Stomach (tissue), 9 donors: Measurements from ENCODE around the gene IL2RA. TPM values are rescaled to one million over a fixed set of nuclear protein-coding genes. Genes with fewer than 3 reads are reported as not detected.

Experiments used
- DNase-seq, 2 donors: peaks; one replicate each; pipeline versions ENCODE4 v3.0.0 to v3.0.0-alpha.2; 2013 to 2019
- H3K27ac ChIP-seq, 5 donors: fragments of 200-600 bp in 4 of 5; sonication (generic) in 4 of 5; one replicate each; pipeline ENCODE4 v1.5.1; 2013 to 2019; ENCODE audit warnings: mild to moderate bottlenecking in 1 of 5, moderate library complexity in 1 of 5
- H3K27me3 ChIP-seq, 3 donors: fragments of 200-600 bp; sonication (generic); one replicate each; pipeline ENCODE4 v1.5.1; 2017 to 2019; ENCODE audit warnings: mixed run types in 1 of 3
- H3K36me3 ChIP-seq, 4 donors: fragments of 200-600 bp; sonication (generic); 1 replicate in 3 of 4; 2 replicates in 1 of 4; pipeline ENCODE4 v1.5.1; 2016 to 2019
- H3K4me1 ChIP-seq, 4 donors: fragments of 200-600 bp; sonication (generic); one replicate each; pipeline ENCODE4 v1.5.1; 2016 to 2019
- H3K4me3 ChIP-seq, 4 donors: fragments of 200-600 bp; sonication (generic) in 3 of 4; one replicate each; pipeline ENCODE4 v1.5.1; 2016 to 2019; ENCODE audit warnings: mild to moderate bottlenecking in 1 of 4
- H3K9me3 ChIP-seq, 4 donors: fragments of 200-600 bp; sonication (generic); one replicate each; pipeline ENCODE4 v1.5.1; 2016 to 2019
- CTCF ChIP-seq, 7 experiments: fragments of 450-650 bp in 4 of 7; fragments of 200-600 bp in 3 of 7; sonication (generic) in 3 of 7; IDR thresholded peaks; one replicate each; pipeline ENCODE4 v1.5.1; 2016 to 2019; ENCODE audit warnings: antibody characterized with exemption in 7 of 7, control low read depth in 2 of 7, mild to moderate bottlenecking in 1 of 7
- EP300 ChIP-seq: sonication (generic); formaldehyde crosslinking; IDR thresholded peaks from one replicate; pipeline ENCODE4 v1.6.1; 2017; ENCODE audit warnings: antibody characterized with exemption
- POLR2A ChIP-seq, 4 donors: fragments of 450-650 bp; IDR thresholded peaks; one replicate each; pipeline ENCODE4 v1.6.1; 2016; ENCODE audit warnings: antibody characterized with exemption in 4 of 4, control low read depth in 2 of 4, mild to moderate bottlenecking in 1 of 4, moderate library complexity in 1 of 4
- POLR2AphosphoS5 ChIP-seq, 3 donors: sonication (generic); formaldehyde crosslinking; IDR thresholded peaks; one replicate each; pipeline ENCODE4 v1.6.1; 2016; ENCODE audit warnings: antibody characterized with exemption in 3 of 3
- WGBS, 5 donors: extraction: QIAGEN DNeasy Blood & Tissue Kit in 3 of 5; methylation state at CpG; one replicate each; pipeline versions ENCODE4 v1.1.5 to v1.1.7; 2013 to 2018; 5-methylcytosine and 5-hydroxymethylcytosine counted together
- intact Hi-C: fragments of 100-400 bp; cut with DNase I; formaldehyde crosslinking; loops from one replicate; pipeline ENCODE4 v1.15.1; 2023; ENCODE audit warnings: low total_unique reads
- polyA plus RNA-seq, 3 donors: library from polyadenylated mRNA; stranded (reverse); fragments of 200-250 nt; gene quantifications; one replicate each; pipeline ENCODE4 v1.2.3, GENCODE V29; 2013
- total RNA-seq, 5 donors: library from RNA; depleted of rRNA; stranded (reverse); fragments of >200 nt; gene quantifications; one replicate each; pipeline versions ENCODE4 v1.1.0 to v1.2.3, GENCODE V29; 2014 to 2016
- donor health status: healthy with polysubstance abuse.
- donor health status: Bipolar disorder and iron deficiency.
- donor health status: healthy.

The IL2RA gene
- total and polyA plus RNA-seq, 8 donors: 0.45 to 2.3 (median 0.95) TPM; not detected in 2

DNA sequence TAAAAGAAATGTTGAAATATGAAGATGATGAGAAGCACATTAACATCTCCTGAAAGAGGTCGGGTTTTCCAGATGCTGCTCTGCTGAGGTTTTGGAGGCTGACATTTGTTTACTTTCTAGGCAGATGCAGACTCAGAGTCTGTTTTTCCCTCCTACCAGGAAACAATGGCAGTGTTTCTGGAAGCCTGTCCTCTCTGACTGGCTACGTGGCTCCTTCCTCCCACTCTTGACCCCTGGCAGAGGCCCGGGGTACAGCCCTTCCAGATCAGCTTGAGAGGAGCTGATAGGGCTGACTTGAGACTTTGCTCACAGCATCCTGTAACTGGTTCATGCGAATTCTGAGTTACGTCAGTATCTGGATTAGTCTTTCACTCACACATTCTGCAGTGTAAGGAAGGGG is 43.7 kb downstream of the IL2RA start:
- Histone ChIP-seq H3K4me3 (no peak overlapping the region), H3K27me3 (no peaks in the 10 kb centered on the region), H3K9me3 (no peaks in the 10 kb centered on the region), H3K36me3 (no peaks in the 10 kb centered on the region), H3K27ac (peak overlapping the region; percentile 44 to 71 (median 64)), H3K4me1 (peaks cover 0 to 12% (median 9%) of the 10 kb centered on the region in 4 donors)
- no peak for TF ChIP-seq EP300
- TF ChIP-seq POLR2AphosphoS5 (IDR thresholded peaks at IDR 0.05): peak in 1 of 3 donors; percentile 45
- peak in 1 of 2 donors; percentile 39 for DNase-seq
- 38 to 60% (median 58%) methylated on average over 5 of the region's 5 CpGs for WGBS, 5 donors
- intact Hi-C loops: loop anchor here (10.0 kb wide), 1 partner anchor 66 kb away; the partner anchor contains the start of gene RBM17

DNA sequence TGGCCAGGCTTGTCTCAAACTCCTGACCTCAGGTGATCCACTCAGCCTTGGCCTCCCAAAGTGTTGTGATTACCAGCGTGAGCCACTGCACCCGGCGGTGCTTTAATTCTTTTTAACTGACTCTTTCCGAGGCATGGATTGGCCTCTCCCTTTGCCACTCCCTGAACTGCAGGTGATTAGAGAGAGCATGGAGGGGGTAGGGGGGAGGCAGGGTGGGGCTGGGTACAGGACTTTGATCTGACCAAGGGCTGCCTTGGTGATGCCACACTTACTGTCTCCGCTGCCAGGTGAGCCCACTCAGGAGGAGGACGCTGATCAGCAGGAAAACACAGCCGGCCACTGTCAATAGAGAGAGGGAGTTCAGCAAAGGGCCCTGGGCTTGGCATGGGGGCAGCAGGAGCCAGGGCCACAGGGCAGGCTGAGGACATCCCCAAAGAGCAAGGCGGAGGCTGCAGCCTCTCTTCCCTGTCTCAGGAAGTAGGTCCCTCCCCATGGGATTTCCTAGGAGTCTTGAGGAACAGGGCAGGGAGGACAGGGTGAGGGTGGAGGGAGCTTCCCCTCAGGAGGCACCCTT is 44.3 kb downstream of the IL2RA start:
- Histone ChIP-seq H3K36me3 (no peaks in the 10 kb centered on the region), H3K9me3 (no peaks in the 10 kb centered on the region), H3K4me1 (peaks cover 0 to 12% (median 9%) of the 10 kb centered on the region in 4 donors), H3K4me3 (no peak overlapping the region), H3K27ac (peak overlapping the region; percentile 28 to 71 (median 64)), H3K27me3 (no peaks in the 10 kb centered on the region)
- DNase-seq: no peak
- TF ChIP-seq CTCF (IDR thresholded peaks at IDR 0.05): no peak
- TF ChIP-seq POLR2AphosphoS5 (IDR thresholded peaks at IDR 0.05): no peak
- TF ChIP-seq EP300: no peak
- no peak for TF ChIP-seq POLR2A (IDR thresholded peaks at IDR 0.05)
- WGBS, 5 donors: 44 to 75% (median 64%) methylated on average over 6 to 8 of the region's 8 CpGs
- intact Hi-C loops: loop anchor here (10.0 kb wide), 1 partner anchor 67 kb away; the partner anchor contains the start of gene RBM17

DNA sequence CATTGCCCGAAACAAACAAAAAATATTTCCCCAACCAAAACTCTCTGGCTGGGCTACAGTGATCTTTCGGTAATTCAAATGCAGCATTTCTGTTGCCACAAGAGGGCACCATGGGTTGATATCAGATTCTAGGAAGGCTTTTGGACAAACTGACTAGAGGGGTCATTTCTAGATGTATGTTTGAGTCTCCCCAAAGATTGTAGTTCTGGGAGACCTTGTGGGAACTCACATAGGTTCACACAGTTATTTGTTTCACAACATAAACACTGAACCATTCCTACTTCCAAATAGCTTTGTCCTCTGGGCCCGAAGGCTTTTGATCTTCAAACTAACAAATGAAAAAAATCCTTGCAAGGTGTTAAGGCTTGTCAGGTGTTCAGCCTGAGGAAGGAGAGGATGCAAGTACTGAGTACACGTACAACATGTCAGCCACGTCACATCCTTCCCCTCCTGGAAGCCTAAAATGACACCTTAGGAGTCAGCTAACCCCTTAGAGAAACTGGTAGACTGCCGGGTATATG is 47.9 kb downstream of the IL2RA start:
- H3K4me1 ChIP-seq: peaks cover 0 to 12% (median 9%) of the 10 kb centered on the region in 4 donors
- H3K27me3 ChIP-seq: no peaks in the 10 kb centered on the region
- intact Hi-C loops: loop anchor here (10.0 kb wide), 1 partner anchor 70 kb away; the partner anchor contains the start of gene RBM17
- peak overlapping the region in 2 of 5 donors; percentile 10 to 26 for H3K27ac ChIP-seq
- no peaks in the 10 kb centered on the region for H3K9me3 ChIP-seq
- H3K36me3 ChIP-seq: no peaks in the 10 kb centered on the region
- no peak for TF ChIP-seq EP300
- peak in 5 of 7 experiments; percentile 50 to 83 (median 63) for TF ChIP-seq CTCF (IDR thresholded peaks at IDR 0.05)
- peak in 1 of 3 donors; percentile 45 for TF ChIP-seq POLR2AphosphoS5 (IDR thresholded peaks at IDR 0.05)
- no peak overlapping the region for H3K4me3 ChIP-seq
- WGBS, 5 donors: 41 to 48% (median 46%) methylated on average over 6 of the region's 6 CpGs
- DNase-seq: peak; percentile 67 to 68

GRCh38 chr10:6013413-6014192 is 48.6 kb downstream of the IL2RA start:
- no peaks in the 10 kb centered on the region for H3K9me3 ChIP-seq
- TF ChIP-seq EP300 (no peak), POLR2A (IDR thresholded peaks at IDR 0.05) (no peak), POLR2AphosphoS5 (IDR thresholded peaks at IDR 0.05) (no peak), CTCF (IDR thresholded peaks at IDR 0.05) (no peak)
- DNase-seq: no peak
- peaks cover 0 to 12% (median 9%) of the 10 kb centered on the region in 4 donors for H3K4me1 ChIP-seq
- 76 to 82% (median 79%) methylated on average over 17 of the region's 17 CpGs for WGBS, 5 donors
- intact Hi-C loops: loop anchor here (10.0 kb wide), 1 partner anchor 71 kb away; the partner anchor contains the start of gene RBM17
- H3K27me3 ChIP-seq: no peaks in the 10 kb centered on the region
- no peaks in the 10 kb centered on the region for H3K36me3 ChIP-seq
- H3K4me3 ChIP-seq: no peak overlapping the region
- peak overlapping the region in 2 of 5 donors; percentile 10 to 26 for H3K27ac ChIP-seq
